Nephron (organoid): ENCODE data around the gene NTRK1.

Experiments used
- H3K27ac Mint-ChIP-seq, 3 experiments: 2 replicates each; pipeline ENCODE4 v1.8.0; 2020; ENCODE audit warnings: mixed read lengths in 3 of 3, mild to moderate bottlenecking in 2 of 3, moderate library complexity in 1 of 3
- H3K27me3 Mint-ChIP-seq: 2 replicates; pipeline ENCODE4 v1.8.0; 2021; ENCODE audit warnings: low read depth, mild to moderate bottlenecking, moderate library complexity, mixed read lengths
- H3K36me3 Mint-ChIP-seq: 2 replicates; pipeline ENCODE4 v1.8.0; 2020; ENCODE audit warnings: low read depth, mixed read lengths
- H3K4me1 Mint-ChIP-seq: 2 replicates; pipeline ENCODE4 v1.8.0; 2020; ENCODE audit warnings: mixed read lengths
- H3K4me3 Mint-ChIP-seq, 3 experiments: 2 replicates each; pipeline ENCODE4 v1.8.0; 2020; ENCODE audit warnings: mild to moderate bottlenecking in 3 of 3, mixed read lengths in 3 of 3, moderate library complexity in 2 of 3
- H3K9me3 Mint-ChIP-seq: 2 replicates; pipeline ENCODE4 v1.8.0; 2020; ENCODE audit warnings: mixed read lengths
- CTCF ChIP-seq, 3 experiments: fragments of 200-600 bp; sonication (generic); IDR thresholded peaks; one replicate each; pipeline ENCODE4 v1.5.0; 2021; ENCODE audit warnings: antibody characterized with exemption in 3 of 3; ENCODE audit not compliant: unreplicated experiment in 3 of 3

The NTRK1 gene

GRCh38 chr1:156873659-156874058 lies 13.0 kb downstream of the NTRK1 start:
- Mint-ChIP-seq H3K27me3 (peaks cover 30% of the 10 kb centered on the region), H3K4me3 (no peak overlapping the region), H3K9me3 (no peaks in the 10 kb centered on the region), H3K27ac (peak overlapping the region; percentile 29 to 80 (median 34)), H3K36me3 (no peaks in the 10 kb centered on the region), H3K4me1 (peaks cover 57% of the 10 kb centered on the region)
- TF ChIP-seq CTCF (IDR thresholded peaks at IDR 0.05; ENCODE audit: unreplicated experiment in 3 of 3), result no peak

- no peak overlapping the region for H3K4me3 Mint-ChIP-seq
- no peaks in the 10 kb centered on the region for H3K36me3 Mint-ChIP-seq
- H3K27me3 Mint-ChIP-seq, result peaks cover 35% of the 10 kb centered on the region
- TF ChIP-seq CTCF (IDR thresholded peaks at IDR 0.05; ENCODE audit: unreplicated experiment in 3 of 3), result no peak
- H3K9me3 Mint-ChIP-seq, result no peaks in the 10 kb centered on the region
- peaks cover 57% of the 10 kb centered on the region for H3K4me1 Mint-ChIP-seq
- H3K27ac Mint-ChIP-seq, result peak overlapping the region; percentile 6 to 48 (median 29)
These were observed 13.5 kb downstream of the NTRK1 start for GRCh38 chr1:156874142-156874541.

- peaks cover 36% of the 10 kb centered on the region for H3K27me3 Mint-ChIP-seq
- no peaks in the 10 kb centered on the region for H3K36me3 Mint-ChIP-seq
- TF ChIP-seq CTCF (IDR thresholded peaks at IDR 0.05; ENCODE audit: unreplicated experiment in 3 of 3), result no peak
These were observed 14.1 kb downstream of the NTRK1 start for GRCh38 chr1:156874572-156875340.

GRCh38 chr1:156875341-156875615 lies 14.6 kb downstream of the NTRK1 start:
- no peak for TF ChIP-seq CTCF (IDR thresholded peaks at IDR 0.05; ENCODE audit: unreplicated experiment in 3 of 3)
- no peaks in the 10 kb centered on the region for H3K9me3 Mint-ChIP-seq
- no peak overlapping the region for H3K4me3 Mint-ChIP-seq
- peaks cover 34% of the 10 kb centered on the region for H3K27me3 Mint-ChIP-seq
- no peaks in the 10 kb centered on the region for H3K36me3 Mint-ChIP-seq
- H3K27ac Mint-ChIP-seq, result peak overlapping the region in 2 of 3 experiments; percentile 6 to 41
- peaks cover 50% of the 10 kb centered on the region for H3K4me1 Mint-ChIP-seq

More at GRCh38 chr1:156874572-156875340, 14.1 kb downstream of the NTRK1 start:
- H3K27ac Mint-ChIP-seq, result peak overlapping the region in 2 of 3 experiments; percentile 6 to 41
- peak overlapping the region in 1 of 3 experiments; percentile 0 for H3K4me3 Mint-ChIP-seq
- no peaks in the 10 kb centered on the region for H3K9me3 Mint-ChIP-seq
- peaks cover 52% of the 10 kb centered on the region for H3K4me1 Mint-ChIP-seq

- H3K36me3 Mint-ChIP-seq, result no peaks in the 10 kb centered on the region
- H3K27ac Mint-ChIP-seq, result no peak overlapping the region
- TF ChIP-seq CTCF (IDR thresholded peaks at IDR 0.05; ENCODE audit: unreplicated experiment in 3 of 3), result peak in 2 of 3 experiments; percentile 13 to 33
- H3K4me3 Mint-ChIP-seq, result no peak overlapping the region
- peaks cover 41% of the 10 kb centered on the region for H3K27me3 Mint-ChIP-seq
- H3K9me3 Mint-ChIP-seq, result no peaks in the 10 kb centered on the region
- H3K4me1 Mint-ChIP-seq, result peaks cover 47% of the 10 kb centered on the region
These were observed 15.6 kb downstream of the NTRK1 start for GRCh38 chr1:156876281-156876680.
